H1 (cell line): ENCODE results near the gene CAMKMT. TPM values are rescaled to one million over a fixed set of nuclear protein-coding genes. Genes with fewer than 3 reads are reported as not detected.

Source experiments
- CTCF ChIA-PET: fragments of 300-600 bp; sonication (Branson Sonifier 250); formaldehyde crosslinking; loops from one replicate; lab custom pipeline; 2021; ENCODE audit not compliant: partially characterized antibody; lab: Charles Lee
- POLR2A ChIA-PET: fragments of 300-600 bp; sonication (Branson Sonifier 250); formaldehyde crosslinking; loops from one replicate; lab custom pipeline; 2021; ENCODE audit warnings: inconsistent platforms; ENCODE audit not compliant: partially characterized antibody; lab: Charles Lee
- DNase-seq, 2 experiments: peaks; one replicate each; pipeline versions ENCODE4 v3.0.0 to v3.0.0-alpha.2; 2010 to 2022; ENCODE audit warnings: low spot score in 2 of 2, low read depth in 1 of 2, mixed read lengths in 1 of 2
- FAIRE-seq: peaks from 2 replicates; lab custom pipeline; 2011; peaks lifted over from hg19 to GRCh38; lab: Jason Lieb, UNC
- H2AFZ ChIP-seq: 2 replicates; pipeline ENCODE4 v1.8.1; 2012; ENCODE audit warnings: low read length, inconsistent platforms
- H2AK5ac ChIP-seq: 2 replicates; pipeline ENCODE4 v1.6.1; 2013; ENCODE audit warnings: low read depth, low read length
- H2BK120ac ChIP-seq: replicated peaks from 2 replicates; pipeline ENCODE3; 2013; ENCODE audit warnings: low read depth, low read length, inconsistent platforms
- H2BK12ac ChIP-seq: 2 replicates; pipeline ENCODE4 v1.6.1; 2013; ENCODE audit warnings: low read depth, low read length
- H2BK15ac ChIP-seq: 2 replicates; pipeline ENCODE4 v1.6.1; 2013; ENCODE audit warnings: low read length
- H2BK20ac ChIP-seq: 2 replicates; pipeline ENCODE4 v1.6.1; 2013; ENCODE audit warnings: low read length
- H2BK5ac ChIP-seq: 2 replicates; pipeline ENCODE4 v1.6.1; 2013; ENCODE audit warnings: low read depth, low read length
- H3K14ac ChIP-seq: 2 replicates; pipeline ENCODE4 v1.6.1; 2013; ENCODE audit warnings: inconsistent platforms; ENCODE audit not compliant: insufficient read length
- H3K18ac ChIP-seq: 2 replicates; pipeline ENCODE4 v1.6.1; 2013; ENCODE audit warnings: low read length; ENCODE audit errors: extremely low read depth
- H3K23ac ChIP-seq: 2 replicates; pipeline ENCODE4 v1.6.1; 2013; ENCODE audit warnings: inconsistent platforms; ENCODE audit not compliant: insufficient read length
- H3K23me2 ChIP-seq: 2 replicates; pipeline ENCODE4 v1.6.1; 2013; ENCODE audit warnings: low read depth, low read length
- H3K27ac ChIP-seq: 2 replicates; pipeline ENCODE4 v1.6.1; 2011; ENCODE audit warnings: low read depth, low read length, inconsistent platforms
- H3K27me3 ChIP-seq, 4 experiments: replicated peaks in 1 of 4; 1 replicate in 1 of 4; 2 replicates in 3 of 4; pipeline versions ENCODE4 v1.6.1 to v1.8.1; 2011 to 2013; ENCODE audit warnings: low read length in 3 of 4, mild to moderate bottlenecking in 3 of 4, inconsistent platforms in 2 of 4, mixed read lengths in 2 of 4, moderate library complexity in 1 of 4; ENCODE audit not compliant: control insufficient read depth in 3 of 4, insufficient read depth in 3 of 4; ENCODE audit errors: extremely low read depth in 1 of 4
- H3K36me3 ChIP-seq, 4 experiments: 2 replicates each; pipeline versions ENCODE4 v1.6.1 to v1.8.1; 2011 to 2013; ENCODE audit warnings: mild to moderate bottlenecking in 4 of 4, low read length in 3 of 4, moderate library complexity in 2 of 4, control low read depth in 1 of 4, inconsistent platforms in 1 of 4; ENCODE audit not compliant: insufficient read depth in 4 of 4, control insufficient read depth in 2 of 4
- H3K4ac ChIP-seq: replicated peaks from 2 replicates; pipeline ENCODE3; 2013; ENCODE audit warnings: low read length, low read depth, mixed read lengths, inconsistent platforms; ENCODE audit not compliant: insufficient read length
- H3K4me1 ChIP-seq, 4 experiments: replicated peaks in 1 of 4; 1 replicate in 1 of 4; 2 replicates in 3 of 4; pipeline versions ENCODE4 v1.6.1 to v1.8.1; 2011 to 2013; ENCODE audit warnings: low read length in 3 of 4, inconsistent platforms in 2 of 4, mixed read lengths in 1 of 4; ENCODE audit not compliant: insufficient read depth in 4 of 4, control insufficient read depth in 3 of 4
- H3K4me2 ChIP-seq, 2 experiments: 2 replicates each; pipeline versions ENCODE4 v1.6.1 to v1.8.1; 2011 to 2013; ENCODE audit warnings: low read depth in 2 of 2, low read length in 2 of 2, control low read depth in 1 of 2, inconsistent platforms in 1 of 2, mild to moderate bottlenecking in 1 of 2; ENCODE audit not compliant: insufficient read depth in 1 of 2
- H3K4me3 ChIP-seq, 4 experiments: fragments of 200-600, 300-600 bp in 1 of 4; sonication (generic), shearing (Covaris generic), sonication (Bioruptor Twin) in 1 of 4; 2 replicates each; pipeline versions ENCODE4 v1.5.1 to v1.8.1; 2011 to 2016; ENCODE audit warnings: low read length in 4 of 4, low read depth in 3 of 4, control low read depth in 2 of 4, inconsistent platforms in 2 of 4, mild to moderate bottlenecking in 2 of 4, mixed read lengths in 1 of 4, moderate library complexity in 1 of 4; ENCODE audit not compliant: insufficient read depth in 2 of 4; ENCODE audit errors: extremely low read depth in 1 of 4
- H3K56ac ChIP-seq: replicated peaks from 2 replicates; pipeline ENCODE3; 2013; ENCODE audit warnings: low read depth, mild to moderate bottlenecking, mixed read lengths, low read length, inconsistent platforms; ENCODE audit not compliant: insufficient read length
- H3K79me1 ChIP-seq: 2 replicates; pipeline ENCODE4 v1.6.1; 2013; ENCODE audit warnings: low read depth, low read length, control low read depth
- H3K79me2 ChIP-seq, 2 experiments: 2 replicates each; pipeline versions ENCODE4 v1.6.1 to v1.8.1; 2012 to 2013; ENCODE audit warnings: low read length in 2 of 2, mild to moderate bottlenecking in 2 of 2, inconsistent platforms in 1 of 2; ENCODE audit not compliant: insufficient read depth in 2 of 2, control insufficient read depth in 1 of 2
- H3K9ac ChIP-seq, 4 experiments: replicated peaks in 1 of 4; 1 replicate in 1 of 4; 2 replicates in 3 of 4; pipeline versions ENCODE4 v1.6.1 to v1.8.1; 2011 to 2013; ENCODE audit warnings: low read depth in 3 of 4, low read length in 3 of 4, control low read depth in 2 of 4, mild to moderate bottlenecking in 2 of 4, moderate library complexity in 2 of 4, inconsistent platforms in 1 of 4; ENCODE audit errors: extremely low read depth in 1 of 4
- H3K9me3 ChIP-seq, 2 experiments: 2 replicates each; pipeline versions ENCODE4 v1.6.1 to v1.8.1; 2012 to 2013; ENCODE audit warnings: mild to moderate bottlenecking in 2 of 2, moderate library complexity in 2 of 2, control low read depth in 1 of 2, inconsistent platforms in 1 of 2, low read depth in 1 of 2, low read length in 1 of 2, mixed read lengths in 1 of 2; ENCODE audit not compliant: insufficient read depth in 2 of 2
- H4K20me1 ChIP-seq, 2 experiments: replicated peaks in 1 of 2; 2 replicates each; pipeline versions ENCODE3 to v1.8.1; 2011 to 2013; ENCODE audit warnings: inconsistent platforms in 2 of 2, low read length in 2 of 2, mild to moderate bottlenecking in 1 of 2; ENCODE audit not compliant: insufficient read depth in 2 of 2, control insufficient read depth in 1 of 2
- H4K5ac ChIP-seq: 2 replicates; pipeline ENCODE4 v1.6.1; 2013; ENCODE audit warnings: low read length, low read depth, mixed read lengths, inconsistent platforms; ENCODE audit not compliant: insufficient read length
- H4K8ac ChIP-seq: 2 replicates; pipeline ENCODE4 v1.8.0; 2013; ENCODE audit warnings: mild to moderate bottlenecking, moderate library complexity, low read length, inconsistent platforms; ENCODE audit not compliant: insufficient read depth; ENCODE audit errors: extremely low read depth
- H4K91ac ChIP-seq: replicated peaks from 2 replicates; pipeline ENCODE3; 2013; ENCODE audit warnings: low read length, mixed read lengths, inconsistent platforms; ENCODE audit not compliant: insufficient read length
- ATF3 ChIP-seq: IDR thresholded peaks from 2 replicates; pipeline ENCODE4 v1.6.1; 2011; ENCODE audit warnings: low read depth, mild to moderate bottlenecking, low read length; ENCODE audit not compliant: insufficient read depth
- E2F6 ChIP-seq: IDR thresholded peaks from 2 replicates; pipeline ENCODE4 v1.6.1; 2012; ENCODE audit warnings: inconsistent platforms
- EP300 ChIP-seq, 2 experiments: IDR thresholded peaks; 1 replicate in 1 of 2; 2 replicates in 1 of 2; pipeline ENCODE4 v1.6.1; 2011 to 2012; ENCODE audit warnings: low read depth in 2 of 2, low read length in 2 of 2, mild to moderate bottlenecking in 2 of 2, borderline replicate concordance in 1 of 2, inconsistent platforms in 1 of 2, moderate library complexity in 1 of 2
- EZH2 ChIP-seq: fragments of 200-600 bp; sonication (generic); IDR thresholded peaks from 2 replicates; pipeline ENCODE4 v1.7.1; 2012; ENCODE audit warnings: low read depth, mild to moderate bottlenecking, moderate library complexity, low read length, inconsistent platforms; ENCODE audit not compliant: severe bottlenecking
- JUND ChIP-seq: IDR thresholded peaks from 2 replicates; pipeline ENCODE4 v1.6.1; 2011; ENCODE audit warnings: mild to moderate bottlenecking, improper control_type of control experiment, low read length
- POLR2A ChIP-seq, 2 experiments: IDR thresholded peaks; 1 replicate in 1 of 2; 2 replicates in 1 of 2; pipeline ENCODE4 v1.6.1; 2011; ENCODE audit warnings: low read depth in 2 of 2, low read length in 2 of 2, mild to moderate bottlenecking in 2 of 2; ENCODE audit errors: control extremely low read depth in 1 of 2
- RNF2 ChIP-seq: fragments of 200-900, 300-1000 bp; sonication (generic); IDR thresholded peaks from 2 replicates; pipeline ENCODE4 v1.7.1; 2016; ENCODE audit warnings: borderline replicate concordance, low read depth, mild to moderate bottlenecking, antibody characterized with exemption, low read length; ENCODE audit not compliant: poor library complexity, severe bottlenecking; ENCODE audit errors: missing control alignments
- SIN3A ChIP-seq, 2 experiments: IDR thresholded peaks in 1 of 2; conservative IDR thresholded peaks in 1 of 2; 2 replicates each; pipeline ENCODE4 v1.6.1; 2011 to 2012; ENCODE audit warnings: low read length in 2 of 2, improper control_type of control experiment in 1 of 2, low read depth in 1 of 2, mild to moderate bottlenecking in 1 of 2
- SIRT6 ChIP-seq: IDR thresholded peaks from one replicate; pipeline ENCODE4 v1.7.1; 2012; ENCODE audit warnings: low read length, inconsistent platforms
- SP2 ChIP-seq: IDR thresholded peaks from 2 replicates; pipeline ENCODE4 v1.6.1; 2012; ENCODE audit warnings: mild to moderate bottlenecking, low read length, inconsistent platforms
- SRF ChIP-seq: IDR thresholded peaks from 2 replicates; pipeline ENCODE4 v1.6.1; 2011; ENCODE audit warnings: mild to moderate bottlenecking, low read depth, low read length, moderate library complexity
- TCF12 ChIP-seq: IDR thresholded peaks from 2 replicates; pipeline ENCODE4 v1.6.1; 2011; ENCODE audit warnings: low read depth, mild to moderate bottlenecking, low read length
- WGBS, 2 experiments: shearing (Covaris generic) in 1 of 2; methylation state at CpG; one replicate each; pipeline versions ENCODE4 v1.1.6 to v1.1.7; 2013 to 2015; ENCODE audit warnings: low lambda C conversion rate in 2 of 2, mixed read lengths in 2 of 2, inconsistent platforms in 1 of 2, low coverage in 1 of 2, missing lambda C conversion rate in 1 of 2; ENCODE audit not compliant: insufficient replicate concordance in 2 of 2, insufficient coverage in 1 of 2, insufficient read length in 1 of 2; ENCODE audit errors: extremely low coverage in 1 of 2, missing lambda C conversion rate in 1 of 2; 5-methylcytosine and 5-hydroxymethylcytosine counted together
- polyA plus RNA-seq, 7 experiments: library from polyadenylated mRNA; depleted of rRNA in 3 of 7; stranded (reverse) in 5 of 7; unstranded in 2 of 7; fragments of >200 nt in 5 of 7; fragments of 200-250 nt in 2 of 7; gene quantifications; 1 replicate in 5 of 7; 2 replicates in 1 of 7; 4 replicates in 1 of 7; pipeline versions ENCODE4 v1.2.1 to v1.2.3, GENCODE V29; 2011 to 2013; ENCODE audit warnings: missing spikeins in 2 of 7, mixed read lengths in 2 of 7
- total RNA-seq: library from RNA; stranded (reverse); fragmentation: NEBNext Ultra II Directional; extraction: Animal tissue kit (Norgen Biotek cat#: 25700); gene quantifications from 2 replicates; pipeline ENCODE4 v1.2.1, GENCODE V29; 2021

Gene CAMKMT
- total and polyA plus RNA-seq, 2 of the 8 experiments (the other 6 are each of a cell fraction or from before 2014, with no cell fraction given), result 14.7 to 22.4 TPM

- Histone ChIP-seq H2BK120ac (no peak overlapping the region), H3K4me1 (no peaks in the 10 kb centered on the region; a peak in 1 of 7 replicates), H2AFZ (no peak overlapping the region), H4K5ac (no peak overlapping the region), H4K91ac (no peak overlapping the region), H3K23me2 (no peaks in the 10 kb centered on the region), H3K79me1 (no peaks in the 10 kb centered on the region), H3K4me2 (no peak overlapping the region), H3K36me3 (no peaks in the 10 kb centered on the region), H3K79me2 (no peaks in the 10 kb centered on the region), H3K23ac (no peak overlapping the region), H3K4ac (no peak overlapping the region), H3K27ac (no peak overlapping the region), H3K18ac (no peak overlapping the region), H2BK5ac (no peak overlapping the region), H3K14ac (no peak overlapping the region), H2BK20ac (no peak overlapping the region), H2BK12ac (no peak overlapping the region), H2AK5ac (no peak overlapping the region), H3K56ac (no peak overlapping the region), H2BK15ac (no peak overlapping the region), H3K27me3 (no peaks in the 10 kb centered on the region), H4K20me1 (no peaks in the 10 kb centered on the region), H4K8ac (no peak overlapping the region), H3K9me3 (no peaks in the 10 kb centered on the region), H3K4me3 (no peak overlapping the region), H3K9ac (no peak overlapping the region)
- DNase-seq (peak in 1 of 2 experiments; percentile 47), FAIRE-seq (peak; percentile 89)
- WGBS, 2 experiments, result 71% methylated on average over 3 of the region's 3 CpGs; no CpG with 5 or more reads in 1 of the 2 experiments
- ChIA-PET CTCF (interaction anchor here (0.7 to 4.6 kb wide), 33 partner anchors 8 to 325 kb away, joined by 3 to 42 read pairs (median 5); no protein-coding TSS in a partner anchor), POLR2A (no interaction called here)
- TF ChIP-seq SIN3A (conservative IDR thresholded peaks at IDR 0.05 in 1 of 2, IDR thresholded peaks at IDR 0.05 in 1 of 2; ENCODE audit: low read depth in 1 of 2, low read length in 2 of 2), result peak in 1 of 2 experiments; percentile 68; a peak in 2 of 4 replicates
- TF ChIP-seq EZH2, result no peak
- TF ChIP-seq TCF12, result 0 out of 2 replicates have a peak, but pooled peaks have one; percentile 65
- TF ChIP-seq EP300 (IDR thresholded peaks at IDR 0.05; ENCODE audit: borderline replicate concordance in 1 of 2, low read depth in 2 of 2, low read length in 2 of 2), result no peak
- 0 out of 2 replicates have a peak, but pooled peaks have one; percentile 10 for TF ChIP-seq ATF3
- peak; percentile 39; the same call in 1 of the 2 replicates for TF ChIP-seq JUND
- peak; percentile 23; the same call in 1 of the 2 replicates for TF ChIP-seq SRF
- TF ChIP-seq POLR2A (IDR thresholded peaks at IDR 0.05; ENCODE audit: control extremely low read depth in 1 of 2, low read depth in 2 of 2, low read length in 2 of 2), result no peak
- TF ChIP-seq SP2, result no peak
- TF ChIP-seq E2F6, result no peak
- no peak for TF ChIP-seq SIRT6
- no peak for TF ChIP-seq RNF2
Measured at GRCh38 chr2:44715671-44716081, 353.9 kb downstream of the CAMKMT start.
